HG02759 (cell line): ENCODE measurements around the gene SMYD3.
"Not testable (repeated sequence)": the region's sequence is repeated elsewhere in the genome, so short reads cannot be mapped to it uniquely, and the experiment has no call there.

Experiments used
- ATAC-seq: cut with Tn5 transposase; IDR thresholded peaks from one replicate; pipeline ENCODE4 v1.9.1; 2021; ENCODE audit warnings: mild to moderate bottlenecking, moderate library complexity; ENCODE audit not compliant: unreplicated experiment

SMYD3 gene

DNA sequence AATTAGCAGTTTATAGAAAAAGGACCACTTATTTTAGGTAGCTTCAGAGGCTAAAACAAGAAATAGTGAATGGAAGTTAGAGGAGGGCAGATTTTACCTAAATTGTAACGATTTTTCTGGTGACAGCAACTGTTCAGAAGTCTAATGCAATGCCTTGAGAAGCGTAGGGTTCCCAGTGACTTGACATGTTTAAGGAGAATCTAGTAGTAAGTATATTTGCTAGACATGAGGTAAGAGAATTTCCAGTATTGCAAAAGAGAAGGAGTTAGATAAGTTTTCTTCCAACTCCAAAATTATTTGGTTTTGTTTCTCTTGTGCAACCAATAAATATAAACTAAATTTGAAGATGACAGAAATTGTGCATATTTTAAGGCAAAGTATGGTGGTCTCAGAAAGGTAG, 140.0 kb downstream of the SMYD3 start:
- ATAC-seq: no peak

GRCh38 chr1:246365708-246366107, 141.4 kb downstream of the SMYD3 start:
- no peak for ATAC-seq

- peak; percentile 84 for ATAC-seq
Observed at GRCh38 chr1:246364415-246364941, 142.6 kb downstream of the SMYD3 start.

GRCh38 chr1:246357014-246357598, 150.0 kb downstream of the SMYD3 start:
- ATAC-seq: not testable (repeated sequence)

DNA sequence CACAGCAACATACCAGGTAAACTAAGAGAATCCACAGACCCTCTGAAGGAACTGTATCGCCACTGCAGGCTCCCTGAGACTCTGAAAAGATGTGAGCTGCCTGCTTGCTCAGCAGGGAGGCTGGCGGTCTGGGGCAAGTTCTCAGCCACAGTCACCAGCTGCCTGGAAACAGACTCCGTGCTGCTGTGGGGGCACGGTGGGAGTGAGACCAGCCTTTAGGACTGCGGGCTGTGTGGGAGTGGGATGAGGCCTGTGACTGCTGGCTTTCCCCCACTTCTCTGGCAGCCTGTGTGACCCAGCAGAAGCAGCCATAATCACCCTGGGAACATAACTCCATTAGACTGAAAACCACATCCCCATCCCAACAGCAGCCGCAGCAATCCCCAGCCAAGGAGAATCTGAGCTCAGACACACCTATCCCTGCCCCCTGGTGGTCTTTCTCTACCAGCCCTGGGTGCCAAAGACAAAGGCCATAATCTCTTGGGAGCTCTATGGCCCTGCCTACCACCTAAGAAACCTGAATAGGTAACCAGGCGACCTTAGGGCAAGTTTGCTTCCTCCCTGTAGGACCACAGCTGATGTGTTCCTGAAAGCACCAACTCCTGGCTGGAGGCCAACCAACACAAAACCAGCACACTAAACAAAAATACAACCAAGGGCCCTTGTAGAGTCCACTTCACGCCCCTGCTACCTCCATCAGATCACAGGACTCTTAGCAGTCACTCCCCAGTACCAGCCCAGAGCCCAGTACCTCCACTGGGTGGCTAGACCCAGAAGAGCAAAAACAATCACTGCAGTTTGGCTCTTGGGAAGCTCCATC, 151.5 kb downstream of the SMYD3 start:
- no peak for ATAC-seq

DNA sequence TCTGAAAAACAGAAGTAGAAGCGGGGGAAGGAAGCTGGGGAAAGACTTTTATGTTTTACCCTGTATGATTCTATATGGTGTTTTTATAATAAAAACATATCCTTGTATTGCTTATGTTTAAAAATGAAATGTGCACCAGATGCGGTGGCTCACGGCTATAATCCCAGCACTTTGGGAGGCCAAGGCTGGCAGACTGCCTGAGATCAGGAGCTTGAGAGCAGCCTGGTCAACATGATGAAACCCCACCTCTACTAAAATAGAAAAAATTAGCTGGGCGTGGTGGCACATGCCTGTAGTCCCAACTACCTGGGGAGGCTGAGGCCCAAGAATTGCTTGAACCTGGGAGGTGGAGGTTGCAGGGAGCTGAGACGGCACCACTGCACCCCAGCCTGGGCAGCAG, 155.4 kb downstream of the SMYD3 start:
- no peak for ATAC-seq

DNA sequence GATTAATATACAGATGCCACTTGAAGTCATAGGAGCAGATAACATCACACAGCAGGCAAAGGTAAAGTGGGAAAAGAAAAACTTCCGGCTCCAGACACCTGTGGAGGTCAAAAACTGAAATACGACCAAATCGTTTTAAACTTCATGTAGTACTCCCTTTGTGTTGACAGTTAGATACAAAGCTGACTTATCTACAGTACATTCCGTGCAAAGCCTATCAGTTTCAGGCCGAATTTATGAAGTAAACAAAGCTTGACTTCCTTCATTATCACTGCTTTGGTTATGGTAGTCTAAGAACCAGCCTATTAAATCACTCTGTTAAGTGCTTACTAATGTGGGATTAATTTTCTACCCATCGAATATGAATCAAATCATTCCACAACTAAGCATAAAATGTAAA, 156.3 kb downstream of the SMYD3 start:
- no peak for ATAC-seq

GRCh38 chr1:246343937-246344336, 163.1 kb downstream of the SMYD3 start:
- ATAC-seq: no peak

- no peak for ATAC-seq
Observed at GRCh38 chr1:246343251-246343650, 163.8 kb downstream of the SMYD3 start.

- ATAC-seq: no peak
Observed at GRCh38 chr1:246338546-246338945, 168.5 kb downstream of the SMYD3 start.

GRCh38 chr1:246338098-246338497, 169.0 kb downstream of the SMYD3 start:
- ATAC-seq: no peak

- no peak for ATAC-seq
Observed at GRCh38 chr1:246335151-246335550, 171.9 kb downstream of the SMYD3 start.

DNA sequence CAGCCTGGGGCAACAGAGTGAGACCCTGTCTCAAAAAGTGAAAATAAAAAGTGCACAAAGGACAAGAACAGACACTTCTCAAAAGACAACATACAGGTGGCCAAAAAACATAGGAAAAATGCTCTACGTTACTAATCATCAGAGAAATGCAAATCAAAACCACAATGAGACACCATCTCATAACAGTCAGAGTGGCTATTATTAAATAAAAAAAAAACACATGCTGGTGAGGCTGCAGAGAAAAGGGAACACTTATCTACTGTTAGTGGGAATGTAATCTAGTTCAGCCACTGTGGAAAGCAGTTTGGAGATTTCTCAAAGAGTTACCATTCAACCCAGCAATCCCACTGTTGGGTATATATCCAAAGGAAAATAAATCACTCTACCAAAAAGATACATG, 173.2 kb downstream of the SMYD3 start:
- no peak for ATAC-seq

GRCh38 chr1:246332078-246332477, 175.0 kb downstream of the SMYD3 start:
- no peak for ATAC-seq

DNA sequence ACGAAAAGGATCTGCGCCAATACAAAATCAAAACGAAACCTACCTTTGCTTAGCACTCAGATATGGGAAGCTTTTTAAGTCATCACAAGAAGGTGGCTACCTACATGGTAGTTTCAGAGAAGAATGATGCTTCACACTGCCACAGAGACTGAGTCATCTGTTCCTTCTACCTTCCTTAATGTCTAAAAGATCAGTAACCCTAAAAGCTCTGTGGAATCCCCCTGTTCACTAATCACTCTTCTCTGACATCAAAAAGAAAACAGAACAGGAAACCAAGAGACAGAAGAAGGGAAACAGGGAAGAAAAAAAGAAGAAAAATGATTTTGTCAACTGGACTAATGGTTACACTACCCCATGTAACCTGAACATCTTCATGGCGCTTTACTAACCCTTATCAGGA, 177.2 kb downstream of the SMYD3 start:
- ATAC-seq: peak; percentile 99

DNA sequence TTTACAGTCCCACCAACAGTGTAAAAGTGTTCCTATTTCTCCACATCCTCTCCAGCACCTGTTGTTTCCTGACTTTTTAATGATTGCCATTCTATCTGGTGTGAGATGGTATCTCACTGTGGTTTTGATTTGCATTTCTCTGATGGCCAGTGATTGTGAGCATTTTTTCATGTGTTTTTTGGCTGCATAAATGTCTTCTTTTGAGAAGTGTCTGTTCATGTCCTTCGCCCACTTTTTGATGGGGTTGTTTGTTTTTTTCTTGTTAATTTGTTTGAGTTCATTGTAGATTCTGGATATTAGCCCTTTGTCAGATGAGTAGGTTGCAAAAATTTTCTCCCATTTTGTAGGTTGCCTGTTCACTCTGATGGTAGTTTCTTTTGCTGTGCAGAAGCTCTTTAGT, 177.8 kb downstream of the SMYD3 start:
- ATAC-seq: not testable (repeated sequence)

DNA sequence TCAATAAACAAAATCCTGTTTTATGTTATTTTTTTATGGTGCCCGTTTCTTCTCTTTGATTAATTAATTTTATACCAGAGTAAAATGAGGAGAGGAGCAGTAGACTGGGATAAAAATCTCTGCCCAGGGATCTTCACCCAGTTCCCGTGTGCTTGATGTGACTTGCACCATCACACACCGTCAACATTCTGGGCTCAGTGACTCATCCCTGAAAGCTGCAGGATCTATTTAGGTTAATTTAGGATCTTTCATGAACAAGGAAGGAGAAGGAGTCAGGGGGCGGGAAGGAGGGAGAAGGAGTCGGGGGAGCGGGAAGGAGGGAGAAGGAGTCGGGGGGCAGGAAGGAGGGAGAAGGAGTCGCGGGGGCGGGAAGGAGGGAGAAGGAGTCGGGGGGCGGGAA, 182.4 kb downstream of the SMYD3 start:
- ATAC-seq: no peak

GRCh38 chr1:246324033-246324432, 183.0 kb downstream of the SMYD3 start:
- not testable (repeated sequence) for ATAC-seq

DNA sequence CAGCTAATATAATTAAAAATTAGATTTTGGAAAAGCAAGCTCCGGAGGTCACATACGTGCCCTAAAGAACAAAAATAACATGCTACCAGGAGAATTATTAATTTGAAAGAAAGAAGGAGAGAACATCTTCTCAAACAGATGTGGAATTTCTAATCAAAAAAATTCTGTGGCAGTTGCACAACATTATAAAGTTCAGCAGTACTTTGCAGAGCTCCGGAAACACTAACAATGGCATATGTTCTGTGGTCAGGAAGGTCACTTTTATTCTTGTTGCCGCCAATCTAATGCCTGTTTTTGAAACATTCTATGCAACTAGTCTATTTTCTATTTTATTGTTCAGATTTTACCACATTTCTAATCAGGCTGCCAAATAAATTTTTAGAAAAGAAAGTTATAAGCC, 186.8 kb downstream of the SMYD3 start:
- no peak for ATAC-seq

GRCh38 chr1:246319083-246319714, 187.9 kb downstream of the SMYD3 start:
- no peak for ATAC-seq

GRCh38 chr1:246318622-246319021, 188.5 kb downstream of the SMYD3 start:
- ATAC-seq: no peak

DNA sequence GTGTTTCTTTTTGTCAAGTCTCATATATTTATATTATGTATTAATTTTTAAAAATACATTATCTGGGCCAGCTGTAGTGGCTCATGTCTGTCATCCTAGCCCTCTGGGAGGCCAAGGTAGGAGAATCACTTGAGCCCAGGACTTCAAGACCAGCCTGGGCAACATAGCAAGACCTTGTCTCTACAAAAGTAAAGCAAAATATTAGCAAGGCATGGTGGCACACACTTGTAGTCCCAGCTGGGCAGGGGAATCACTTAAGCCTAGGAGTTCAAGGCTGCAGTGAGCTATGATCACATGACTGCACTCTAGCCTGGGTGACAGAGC, 189.1 kb downstream of the SMYD3 start:
- no peak for ATAC-seq
